ENCODE data around the gene ZDHHC5. TPM values are rescaled to one million over a fixed set of nuclear protein-coding genes. Genes with fewer than 3 reads are reported as not detected.

ZDHHC5 gene
- total and polyA plus RNA-seq, 2 of the 13 experiments (the other 11 are each of a cell fraction or from before 2014, with no cell fraction given), result 26.6 to 34.0 TPM

DNA sequence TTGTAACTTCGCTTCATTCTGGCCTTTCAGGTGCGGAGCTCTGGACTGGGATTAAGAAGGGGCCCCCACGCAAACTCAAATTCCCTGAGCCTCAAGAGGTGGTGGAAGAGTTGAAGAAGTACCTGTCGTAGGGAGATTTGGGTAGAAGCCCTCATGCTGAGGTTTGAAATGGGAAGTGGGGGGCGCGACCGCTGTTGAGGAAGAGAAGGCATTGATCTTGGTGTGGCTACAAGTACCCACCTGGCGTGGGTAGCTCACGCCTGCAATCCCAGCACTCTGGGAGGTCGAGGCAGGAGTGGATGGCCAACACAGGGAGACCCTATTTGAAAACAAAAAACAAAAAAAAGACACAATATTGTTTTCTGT, 74.2 kb downstream of the ZDHHC5 start:
- peak overlapping the region; percentile 80 for H3K27ac ChIP-seq (ENCODE audit: extremely low read length, insufficient read depth, low read length)
- H2AFZ ChIP-seq (ENCODE audit: low read length), result no peak overlapping the region
- ChIA-PET POLR2A (interaction anchor here (0.6 to 2.7 kb wide), 6 partner anchors 9 to 58 kb away, joined by 3 to 18 read pairs (median 12); partner anchors contain the start of genes BTBD18, CTNND1, MED19 and TMX2), CTCF (ENCODE audit: low intra/inter-chr PET ratio, low total read pairs) (no interaction called here)
- in situ Hi-C loops (cut with HindIII; ENCODE audit: extremely low pct_ligation_motif_present, low pct_unique_long_range_greater_than_20kb), result loop anchor here (10.0 kb wide), 1 partner anchor 773 kb away; no protein-coding TSS in a partner anchor
- peaks cover 7% of the 10 kb centered on the region; the same call in 1 of the 2 replicates for H3K4me1 ChIP-seq (ENCODE audit: insufficient read depth, low read length)
- DNase-seq (ENCODE audit: low spot score) (no peak), FAIRE-seq (no peak), ATAC-seq (no peak)
- H3K27me3 ChIP-seq (ENCODE audit: control insufficient read depth in 1 of 2, insufficient read depth in 2 of 2, low read length in 2 of 2), result no peaks in the 10 kb centered on the region
- H3K9me3 ChIP-seq (ENCODE audit: low read length), result no peaks in the 10 kb centered on the region
- H3K9ac ChIP-seq (ENCODE audit: insufficient read depth, low read depth, low read length), result peak overlapping the region; percentile 85
- intact Hi-C loops (cut with micrococcal nuclease; ENCODE audit: unreplicated experiment), result no loop called here
- peaks cover 12% of the 10 kb centered on the region for H3K79me2 ChIP-seq (ENCODE audit: insufficient read depth, low read length)
- 64% methylated on average over 10 of the region's 10 CpGs for WGBS (ENCODE audit: low lambda C conversion rate)
- H3K4me3 ChIP-seq (replicated peaks in 1 of 3; ENCODE audit: insufficient read depth in 1 of 3, low read depth in 2 of 3, low read length in 3 of 3), result peak overlapping the region; percentile 58 to 78 (median 78)
- peak overlapping the region; percentile 62 for H3K4me2 ChIP-seq (ENCODE audit: low read depth, low read length)
- no peaks in the 10 kb centered on the region for H4K20me1 ChIP-seq (ENCODE audit: insufficient read depth, low read length)
- H3K36me3 ChIP-seq (replicated peaks in 1 of 2; ENCODE audit: control insufficient read depth in 1 of 2, insufficient read depth in 2 of 2, low read length in 2 of 2), result peaks cover 12 to 71% of the 10 kb centered on the region in 2 experiments
- TF ChIP-seq ZNF333 (CRISPR knock-in tag; IDR thresholded peaks at IDR 0.05; ENCODE audit: borderline replicate concordance) (no peak), SIN3B (IDR thresholded peaks at IDR 0.05; ENCODE audit: low read length) (no peak), ZNF776 (CRISPR knock-in tag; IDR thresholded peaks at IDR 0.05) (no peak), ZEB1 (IDR thresholded peaks at IDR 0.05; ENCODE audit: insufficient replicate concordance, low read depth) (no peak), HMGA1 (CRISPR knock-in tag; conservative IDR thresholded peaks at IDR 0.05) (no peak)
- TF ChIP-seq, protein P1, sequence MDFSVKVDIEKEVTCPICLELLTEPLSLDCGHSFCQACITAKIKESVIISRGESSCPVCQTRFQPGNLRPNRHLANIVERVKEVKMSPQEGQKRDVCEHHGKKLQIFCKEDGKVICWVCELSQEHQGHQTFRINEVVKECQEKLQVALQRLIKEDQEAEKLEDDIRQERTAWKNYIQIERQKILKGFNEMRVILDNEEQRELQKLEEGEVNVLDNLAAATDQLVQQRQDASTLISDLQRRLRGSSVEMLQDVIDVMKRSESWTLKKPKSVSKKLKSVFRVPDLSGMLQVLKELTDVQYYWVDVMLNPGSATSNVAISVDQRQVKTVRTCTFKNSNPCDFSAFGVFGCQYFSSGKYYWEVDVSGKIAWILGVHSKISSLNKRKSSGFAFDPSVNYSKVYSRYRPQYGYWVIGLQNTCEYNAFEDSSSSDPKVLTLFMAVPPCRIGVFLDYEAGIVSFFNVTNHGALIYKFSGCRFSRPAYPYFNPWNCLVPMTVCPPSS (IDR thresholded peaks at IDR 0.05), result no peak
- TF ChIP-seq, protein P2, sequence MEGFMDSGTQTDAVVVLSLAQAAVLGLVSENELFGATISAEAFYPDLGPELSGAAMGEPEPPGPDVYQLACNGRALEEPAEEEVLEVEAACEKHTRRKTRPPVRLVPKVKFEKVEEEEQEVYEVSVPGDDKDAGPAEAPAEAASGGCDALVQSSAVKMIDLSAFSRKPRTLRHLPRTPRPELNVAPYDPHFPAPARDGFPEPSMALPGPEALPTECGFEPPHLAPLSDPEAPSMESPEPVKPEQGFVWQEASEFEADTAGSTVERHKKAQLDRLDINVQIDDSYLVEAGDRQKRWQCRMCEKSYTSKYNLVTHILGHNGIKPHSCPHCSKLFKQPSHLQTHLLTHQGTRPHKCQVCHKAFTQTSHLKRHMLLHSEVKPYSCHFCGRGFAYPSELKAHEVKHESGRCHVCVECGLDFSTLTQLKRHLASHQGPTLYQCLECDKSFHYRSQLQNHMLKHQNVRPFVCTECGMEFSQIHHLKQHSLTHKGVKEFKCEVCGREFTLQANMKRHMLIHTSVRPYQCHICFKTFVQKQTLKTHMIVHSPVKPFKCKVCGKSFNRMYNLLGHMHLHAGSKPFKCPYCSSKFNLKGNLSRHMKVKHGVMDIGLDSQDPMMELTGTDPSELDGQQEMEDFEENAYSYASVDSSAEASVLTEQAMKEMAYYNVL (CRISPR knock-in tag; IDR thresholded peaks at IDR 0.05; ENCODE audit: borderline replicate concordance), result no peak
- TF ChIP-seq, protein P3, sequence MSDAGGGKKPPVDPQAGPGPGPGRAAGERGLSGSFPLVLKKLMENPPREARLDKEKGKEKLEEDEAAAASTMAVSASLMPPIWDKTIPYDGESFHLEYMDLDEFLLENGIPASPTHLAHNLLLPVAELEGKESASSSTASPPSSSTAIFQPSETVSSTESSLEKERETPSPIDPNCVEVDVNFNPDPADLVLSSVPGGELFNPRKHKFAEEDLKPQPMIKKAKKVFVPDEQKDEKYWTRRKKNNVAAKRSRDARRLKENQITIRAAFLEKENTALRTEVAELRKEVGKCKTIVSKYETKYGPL (CRISPR knock-in tag; IDR thresholded peaks at IDR 0.05), result no peak
- TF ChIP-seq, protein P4, sequence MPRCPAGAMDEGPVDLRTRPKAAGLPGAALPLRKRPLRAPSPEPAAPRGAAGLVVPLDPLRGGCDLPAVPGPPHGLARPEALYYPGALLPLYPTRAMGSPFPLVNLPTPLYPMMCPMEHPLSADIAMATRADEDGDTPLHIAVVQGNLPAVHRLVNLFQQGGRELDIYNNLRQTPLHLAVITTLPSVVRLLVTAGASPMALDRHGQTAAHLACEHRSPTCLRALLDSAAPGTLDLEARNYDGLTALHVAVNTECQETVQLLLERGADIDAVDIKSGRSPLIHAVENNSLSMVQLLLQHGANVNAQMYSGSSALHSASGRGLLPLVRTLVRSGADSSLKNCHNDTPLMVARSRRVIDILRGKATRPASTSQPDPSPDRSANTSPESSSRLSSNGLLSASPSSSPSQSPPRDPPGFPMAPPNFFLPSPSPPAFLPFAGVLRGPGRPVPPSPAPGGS (CRISPR knock-in tag; IDR thresholded peaks at IDR 0.05), result no peak
- BruUV-seq (replicated peaks), result TSS peak; percentile 55
